ENCODE data around the gene GALR3.

- no peak for TF ChIP-seq CTCF (IDR thresholded peaks at IDR 0.05 in 4 of 5, conservative IDR thresholded peaks at IDR 0.05 in 1 of 5)
- TF ChIP-seq POLR2A (IDR thresholded peaks at IDR 0.05), result no peak
Observed at GRCh38 chr22:37782340-37783168, 40.6 kb upstream of the GALR3 start.

All from gastrocnemius medialis (tissue), 4 donors.